Measurements from ENCODE around the gene CNIH1.

- TF ChIP-seq CTCF (conservative IDR thresholded peaks at IDR 0.05) (no peak), EZH2 (IDR thresholded peaks at IDR 0.05; ENCODE audit: low read depth) (no peak)
Observed at GRCh38 chr14:54440037-54440436, 1.1 kb downstream of the CNIH1 start.
